HCT116 (cell line): ENCODE results near the gene CDC42EP5. TPM values are rescaled to one million over a fixed set of nuclear protein-coding genes. Genes with fewer than 3 reads are reported as not detected.

Experiments used
- ATAC-seq: fragments of 200-7000 bp; cut with Tn5 transposase; 2 replicates; pipeline ENCODE4 v1.9.1; 2020; ENCODE audit warnings: mild to moderate bottlenecking, moderate library complexity
- BruUV-seq: library from RNA; stranded (reverse); fragments of 400-500 nt; replicated peaks from 2 replicates; lab custom pipeline; 2021; lab: Mats Ljungman, UMichigan
- CTCF ChIA-PET: fragments of 300-600 bp; sonication (Branson Sonifier 250); formaldehyde crosslinking; loops from one replicate; lab custom pipeline; 2021; ENCODE audit warnings: antibody characterized with exemption; lab: Charles Lee
- POLR2A ChIA-PET: fragments of 300-600, 350-600 bp; sonication (Branson Sonifier 250); formaldehyde crosslinking; loops from one replicate; lab custom pipeline; 2021; ENCODE audit warnings: antibody characterized with exemption; lab: Charles Lee
- RAD21 ChIA-PET, 2 experiments: fragments of 300-600 bp; sonication (Branson Sonifier 250); formaldehyde crosslinking; loops; one replicate each; lab custom pipeline; 2023; ENCODE audit warnings: low total read pairs in 2 of 2; ENCODE audit not compliant: uncharacterized antibody in 2 of 2, unreplicated experiment in 2 of 2, low non-redundant PET in 1 of 2; lab: Charles Lee
- DNase-seq: peaks from one replicate; pipeline ENCODE4 v3.0.0-alpha.2; 2010; ENCODE audit warnings: low read depth, low spot score
- H2AFZ ChIP-seq: fragments of 200-600 bp; shearing (Covaris generic), sonication (generic); 2 replicates; pipeline ENCODE4 v1.6.1; 2017; ENCODE audit warnings: low read depth, mixed run types, mixed read lengths, antibody characterized with exemption, low read length; ENCODE audit not compliant: poor library complexity, severe bottlenecking
- H3K27ac ChIP-seq: 2 replicates; pipeline ENCODE4 v1.5.1; 2012; ENCODE audit warnings: low read depth, low read length
- H3K27me3 ChIP-seq: fragments of 200-600 bp; sonication (generic); 2 replicates; pipeline ENCODE4 v1.6.1; 2016; ENCODE audit warnings: mixed run types, low read length, mixed read lengths; ENCODE audit not compliant: insufficient read depth
- H3K36me3 ChIP-seq, 2 experiments: fragments of 200-500 bp in 1 of 2; fragments of 200-600 bp in 1 of 2; sonication (Bioruptor generic) in 1 of 2; sonication (generic) in 1 of 2; 2 replicates each; pipeline versions ENCODE4 v1.5.1 to v1.6.1; 2014 to 2016; ENCODE audit warnings: low read length in 2 of 2, inconsistent platforms in 1 of 2, mixed read lengths in 1 of 2, mixed run types in 1 of 2; ENCODE audit not compliant: insufficient read depth in 2 of 2, control insufficient read depth in 1 of 2
- H3K4me1 ChIP-seq, 2 experiments: fragments of 200-600 bp in 1 of 2; sonication (generic) in 1 of 2; 2 replicates each; pipeline versions ENCODE4 v1.5.1 to v1.6.1; 2012 to 2017; ENCODE audit warnings: low read length in 2 of 2, inconsistent platforms in 1 of 2, mild to moderate bottlenecking in 1 of 2, mixed read lengths in 1 of 2, mixed run types in 1 of 2, moderate library complexity in 1 of 2; ENCODE audit not compliant: insufficient read depth in 2 of 2, control insufficient read depth in 1 of 2
- H3K4me2 ChIP-seq: fragments of 200-600 bp; sonication (generic); 2 replicates; pipeline ENCODE4 v1.6.1; 2017; ENCODE audit warnings: mixed run types, low read length, mixed read lengths
- H3K4me3 ChIP-seq, 2 experiments: fragments of 200-600 bp in 1 of 2; sonication (generic) in 1 of 2; replicated peaks in 1 of 2; 2 replicates each; pipeline ENCODE4 v1.5.1; 2011 to 2016; ENCODE audit warnings: low read length in 2 of 2, control low read depth in 1 of 2, low read depth in 1 of 2, mild to moderate bottlenecking in 1 of 2, mixed read lengths in 1 of 2, mixed run types in 1 of 2
- H3K79me2 ChIP-seq: fragments of 200-600 bp; sonication (generic); 2 replicates; pipeline ENCODE4 v1.6.1; 2017; ENCODE audit warnings: mild to moderate bottlenecking, mixed run types, low read length, moderate library complexity, mixed read lengths; ENCODE audit not compliant: insufficient read depth
- H3K9ac ChIP-seq: fragments of 200-600 bp; sonication (generic); 2 replicates; pipeline ENCODE4 v1.6.1; 2016; ENCODE audit warnings: low read length, mixed read lengths
- H3K9me2 ChIP-seq: fragments of 200-600 bp; sonication (generic), shearing (Covaris generic); 2 replicates; pipeline ENCODE4 v1.6.1; 2017; ENCODE audit warnings: mixed run types, mild to moderate bottlenecking, moderate library complexity; ENCODE audit not compliant: insufficient read depth
- H3K9me3 ChIP-seq, 2 experiments: fragments of 200-500 bp in 1 of 2; fragments of 200-600 bp in 1 of 2; sonication (Bioruptor generic) in 1 of 2; sonication (generic) in 1 of 2; 2 replicates each; pipeline ENCODE4 v1.6.1; 2014 to 2017; ENCODE audit warnings: low read length in 2 of 2, mixed read lengths in 2 of 2, inconsistent platforms in 1 of 2, low read depth in 1 of 2, mild to moderate bottlenecking in 1 of 2, mixed run types in 1 of 2, moderate library complexity in 1 of 2; ENCODE audit not compliant: control insufficient read depth in 1 of 2, insufficient read depth in 1 of 2
- H4K20me1 ChIP-seq: fragments of 200-600 bp; sonication (generic), shearing (Covaris generic); 2 replicates; pipeline ENCODE4 v1.6.1; 2017; ENCODE audit warnings: mixed run types, mild to moderate bottlenecking, moderate library complexity; ENCODE audit not compliant: insufficient read depth
- ATF3 ChIP-seq: IDR thresholded peaks from 2 replicates; pipeline ENCODE4 v1.6.1; 2012
- CBX3 ChIP-seq: IDR thresholded peaks from 2 replicates; pipeline ENCODE4 v1.6.1; 2012; ENCODE audit warnings: low read depth
- CEBPB ChIP-seq: IDR thresholded peaks from 2 replicates; pipeline ENCODE4 v1.6.1; 2012; ENCODE audit warnings: low read depth
- EGR1 ChIP-seq: IDR thresholded peaks from 2 replicates; pipeline ENCODE4 v1.6.1; 2012; ENCODE audit warnings: low read depth
- ELF1 ChIP-seq: IDR thresholded peaks from 2 replicates; pipeline ENCODE4 v1.6.1; 2012; ENCODE audit warnings: low read depth, borderline replicate concordance
- EZH2 ChIP-seq: fragments of 200-600 bp; sonication (generic); IDR thresholded peaks from 2 replicates; pipeline ENCODE4 v1.6.1; 2017; ENCODE audit warnings: antibody characterized with exemption, mixed run types
- EZH2phosphoT487 ChIP-seq: fragments of 200-600 bp; IDR thresholded peaks from 2 replicates; pipeline ENCODE4 v1.6.1; 2018; ENCODE audit warnings: antibody characterized with exemption, borderline replicate concordance
- FOSL1 ChIP-seq: IDR thresholded peaks from 2 replicates; pipeline ENCODE4 v1.6.1; 2012; ENCODE audit warnings: low read depth
- POLR2A ChIP-seq: IDR thresholded peaks from 2 replicates; pipeline ENCODE4 v1.7.0; 2011; ENCODE audit warnings: borderline replicate concordance; ENCODE audit not compliant: insufficient read depth, insufficient read length; ENCODE audit errors: extremely low read depth
- SP1 ChIP-seq: IDR thresholded peaks from 2 replicates; pipeline ENCODE4 v1.6.1; 2012; ENCODE audit warnings: low read depth
- SRF ChIP-seq: IDR thresholded peaks from 2 replicates; pipeline ENCODE4 v1.6.1; 2012; ENCODE audit warnings: low read depth
- YY1 ChIP-seq: IDR thresholded peaks from 2 replicates; pipeline ENCODE4 v1.6.1; 2011; ENCODE audit warnings: low read length, low read depth, moderate library complexity, mild to moderate bottlenecking; ENCODE audit not compliant: insufficient replicate concordance; ENCODE audit errors: extremely low read depth
- ZFX ChIP-seq: fragments of 450-650 bp; IDR thresholded peaks from 2 replicates; pipeline ENCODE4 v1.6.1; 2017
- ZNF274 ChIP-seq: fragments of 200-500 bp; sonication (Bioruptor generic); IDR thresholded peaks from 2 replicates; pipeline ENCODE4 v1.6.1; 2014; ENCODE audit warnings: mild to moderate bottlenecking, low read depth, low read length, inconsistent platforms
- intact Hi-C: fragments of 100-400 bp; cut with micrococcal nuclease; formaldehyde crosslinking; loops from 2 replicates; pipeline ENCODE4 v1.10.0; 2022
- total RNA-seq: library from RNA; stranded (reverse); gene quantifications from one replicate; pipeline ENCODE4 v1.2.1, GENCODE V29; 2021; ENCODE audit not compliant: unreplicated experiment

The CDC42EP5 gene
- total RNA-seq, 1 experiment from 2014 or later: 0.64 TPM

DNA sequence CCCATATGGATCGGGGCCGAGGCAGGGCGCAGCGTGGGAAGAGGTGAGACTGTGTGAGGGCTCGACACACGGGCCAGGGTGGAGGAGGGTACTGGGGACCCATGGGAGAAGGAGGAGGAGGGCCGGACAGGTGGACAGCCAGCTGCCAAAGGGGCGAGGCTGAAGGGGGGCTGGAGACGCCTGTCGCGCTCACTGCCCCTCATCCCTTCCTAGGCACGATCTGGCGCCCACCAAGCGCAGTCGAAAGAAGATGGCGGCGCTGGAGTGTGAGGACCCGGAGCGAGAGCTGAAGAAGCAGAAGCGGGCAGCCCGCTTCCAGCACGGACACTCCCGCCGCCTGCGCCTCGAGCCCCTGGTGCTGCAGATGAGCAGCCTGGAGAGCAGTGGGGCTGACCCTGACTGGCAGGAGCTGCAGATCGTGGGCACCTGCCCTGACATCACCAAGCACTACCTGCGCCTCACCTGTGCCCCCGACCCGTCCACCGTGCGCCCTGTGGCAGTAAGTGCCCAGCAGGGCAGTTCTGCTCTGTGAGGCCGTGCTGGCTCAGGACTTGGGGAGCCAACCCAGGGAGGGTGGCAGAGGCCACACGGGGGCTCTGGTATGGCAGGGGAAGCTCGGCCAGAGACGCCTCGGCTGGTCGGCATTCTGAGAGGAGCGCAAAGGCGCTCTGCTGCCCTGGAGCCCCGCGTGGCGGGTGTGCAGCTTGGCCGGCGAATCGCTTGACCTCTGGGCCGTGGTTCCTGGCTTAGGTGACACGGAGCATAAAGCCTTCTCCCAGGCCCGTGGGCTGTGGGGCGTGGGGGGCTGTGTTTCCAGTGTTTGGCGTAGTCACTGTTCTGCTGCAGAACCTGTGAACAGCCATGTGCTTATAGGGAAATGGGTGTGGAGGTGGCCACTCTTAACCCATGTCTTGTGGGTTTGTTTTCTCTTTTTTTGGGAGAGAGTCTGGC is 16.4 kb downstream of the CDC42EP5 start:
- no peak overlapping the region for H3K4me3 ChIP-seq
- no peak overlapping the region for H3K4me2 ChIP-seq
- no TSS peak for BruUV-seq
- RAD21 ChIA-PET: no interaction called here
- no peak for TF ChIP-seq CEBPB
- TF ChIP-seq EZH2: no peak
- no peak for TF ChIP-seq ELF1
- no peak for TF ChIP-seq ATF3
- TF ChIP-seq CBX3: no peak
- TF ChIP-seq SP1: no peak
- no peak for TF ChIP-seq YY1
- no peak for TF ChIP-seq ZFX
- TF ChIP-seq FOSL1: no peak
- TF ChIP-seq SRF: no peak
- TF ChIP-seq EGR1: no peak
- TF ChIP-seq ZNF274: no peak
- no peak for TF ChIP-seq POLR2A
- no peak for TF ChIP-seq EZH2phosphoT487
- TF ChIP-seq, all 23 proteins: peak for 0
- ATAC-seq (no peak), DNase-seq (no peak)
- H3K36me3 ChIP-seq: peaks cover 66 to 73% of the 10 kb centered on the region in 2 experiments; a peak in 3 of 4 replicates
- H3K9ac ChIP-seq: no peak overlapping the region
- peaks cover 0 to under 1% of the 10 kb centered on the region in 2 experiments; a peak in 3 of 4 replicates for H3K4me1 ChIP-seq
- H3K27me3 ChIP-seq: no peaks in the 10 kb centered on the region
- H3K9me2 ChIP-seq: no peaks in the 10 kb centered on the region
- H3K79me2 ChIP-seq: peaks cover 92% of the 10 kb centered on the region
- H3K27ac ChIP-seq: no peak overlapping the region
- ChIA-PET CTCF (no interaction called here), POLR2A (no interaction called here)
- no peaks in the 10 kb centered on the region for H3K9me3 ChIP-seq
- intact Hi-C loops: no loop called here
- H4K20me1 ChIP-seq: 0 out of 2 replicates have a peak, but pooled peaks cover 3% of the 10 kb centered on the region
- H2AFZ ChIP-seq: no peak overlapping the region
